ENCODE results near the gene ZYG11B.
A peak's percentile ranks its signal among the peaks of the same experiment; 100 is the strongest.
"Not testable (repeated sequence)": the region's sequence is repeated elsewhere in the genome, so short reads cannot be mapped to it uniquely, and the experiment has no call there.

The ZYG11B gene

DNA sequence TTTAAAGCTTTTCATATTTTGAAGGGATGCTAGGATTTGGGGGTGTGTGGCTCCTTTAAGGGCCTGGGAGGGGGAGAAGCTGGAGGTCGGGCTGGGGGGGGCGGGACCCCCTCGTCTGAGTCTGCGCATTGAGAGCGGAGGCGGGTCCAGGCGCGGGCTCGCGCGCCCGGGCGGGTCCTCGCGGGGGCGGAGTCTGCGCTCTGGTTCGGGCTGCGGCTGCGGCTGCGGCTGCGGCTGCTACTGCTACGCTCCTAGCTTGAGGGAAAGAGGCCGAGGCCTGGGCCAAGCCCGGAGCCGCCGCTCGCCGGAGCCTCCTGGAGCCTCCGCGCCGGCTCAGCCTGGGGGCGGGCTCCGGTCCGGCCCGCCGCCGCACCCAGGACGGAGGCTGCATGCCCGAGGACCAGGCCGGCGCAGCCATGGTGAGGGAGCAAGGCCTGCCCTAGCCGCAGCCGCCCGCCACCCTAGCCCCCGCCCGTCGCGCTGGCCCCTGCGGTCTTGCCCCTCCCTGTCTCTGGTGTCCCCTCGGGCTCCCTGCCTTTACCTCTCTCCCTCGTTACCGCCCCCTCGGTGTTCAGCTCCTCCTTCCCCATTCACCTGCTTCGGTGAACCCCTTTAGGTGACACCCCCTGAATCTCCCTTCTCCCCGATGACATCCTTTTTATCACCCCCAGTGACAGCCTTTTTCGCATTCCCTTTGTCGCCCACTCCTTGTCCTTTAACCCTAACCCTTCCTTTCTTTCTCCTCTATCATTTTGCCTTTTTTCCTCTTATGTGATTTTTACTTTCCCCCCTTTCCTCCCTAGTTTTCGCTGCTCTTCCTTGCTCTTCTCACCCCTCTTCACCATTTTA, at the start of gene ZYG11B:
Gene ZYG11B (plus strand): TSS at position 189 of the 849 bp plus-strand sequence. CDS start 201 bp downstream, at position 390.
- DNase-seq (ENCODE audit: low spot score): peak; percentile 89

DNA sequence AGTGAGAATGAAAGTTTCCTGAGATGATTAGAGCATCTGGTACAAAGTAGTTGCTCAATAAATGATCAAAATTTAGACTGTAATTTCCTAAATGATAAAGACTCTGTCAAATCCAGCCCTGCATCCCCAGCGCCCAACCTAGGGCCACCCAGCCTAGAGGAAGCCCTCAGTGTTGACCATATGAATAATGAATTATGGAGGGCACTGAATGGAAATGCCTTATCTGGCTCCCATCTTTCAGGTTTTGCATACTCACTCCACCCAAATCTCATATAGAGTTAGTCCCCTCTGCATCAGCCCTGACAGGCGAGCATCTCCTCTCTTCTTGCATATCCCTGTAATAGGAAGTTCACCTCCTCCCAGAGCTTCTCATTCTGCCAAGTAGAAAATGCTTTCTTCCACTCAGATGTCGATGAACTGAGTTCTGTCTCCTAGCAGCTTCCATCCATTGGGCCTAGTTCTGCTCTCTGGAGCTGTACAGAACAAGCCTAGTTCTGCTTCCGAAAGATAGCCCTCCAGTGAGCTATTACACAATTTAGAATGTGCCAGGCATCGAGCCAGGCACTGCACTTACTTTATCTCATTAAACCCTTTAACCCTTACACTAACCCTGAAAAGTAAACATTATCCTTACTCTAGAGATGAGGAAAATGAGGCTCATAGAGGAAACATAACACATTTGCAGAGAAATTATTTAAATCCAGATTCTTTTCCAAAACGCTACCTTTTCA, 49.0 kb upstream of the ZYG11B start:
- no peak for DNase-seq (ENCODE audit: low spot score)

DNA sequence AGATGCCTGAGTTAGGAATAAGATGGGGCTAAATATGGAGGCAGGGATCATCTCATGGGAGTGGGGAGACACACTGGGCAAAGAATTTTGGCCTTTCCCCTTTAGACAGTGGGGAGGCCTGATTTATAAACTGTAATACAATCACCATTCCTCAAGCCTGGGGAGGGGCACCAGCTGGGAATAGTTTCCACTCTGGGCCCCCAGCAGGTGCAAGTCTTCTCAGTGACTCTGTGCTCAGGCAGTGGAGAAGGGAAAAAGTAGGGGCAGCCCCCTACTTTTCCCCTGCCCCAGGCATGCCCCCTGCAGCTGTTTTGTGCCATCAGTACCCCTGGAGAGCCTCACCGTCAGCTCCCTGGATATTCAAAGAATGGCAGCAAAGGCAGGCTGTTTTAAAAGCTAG, 47.2 kb upstream of the ZYG11B start:
- no peak for DNase-seq (ENCODE audit: low spot score)

DNA sequence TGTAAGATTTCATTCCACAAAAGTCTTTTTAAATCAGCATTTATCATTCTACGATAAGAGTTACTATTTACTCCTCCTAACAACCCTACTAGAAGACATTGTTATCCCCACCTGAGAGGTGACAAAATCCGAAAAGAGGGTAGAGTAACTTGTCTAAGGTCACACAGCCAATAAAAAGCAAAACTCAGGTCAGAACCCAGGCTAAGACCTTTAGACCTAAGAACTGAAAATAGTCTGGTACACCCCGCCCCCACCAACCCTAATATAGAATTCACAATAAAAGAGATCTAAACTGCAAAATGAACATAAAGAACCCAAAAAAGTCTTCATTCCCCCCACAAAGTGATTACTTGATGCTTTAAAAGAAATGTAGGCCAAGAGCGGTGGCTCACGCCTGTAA, 46.8 kb upstream of the ZYG11B start:
- DNase-seq (ENCODE audit: low spot score): no peak

DNA sequence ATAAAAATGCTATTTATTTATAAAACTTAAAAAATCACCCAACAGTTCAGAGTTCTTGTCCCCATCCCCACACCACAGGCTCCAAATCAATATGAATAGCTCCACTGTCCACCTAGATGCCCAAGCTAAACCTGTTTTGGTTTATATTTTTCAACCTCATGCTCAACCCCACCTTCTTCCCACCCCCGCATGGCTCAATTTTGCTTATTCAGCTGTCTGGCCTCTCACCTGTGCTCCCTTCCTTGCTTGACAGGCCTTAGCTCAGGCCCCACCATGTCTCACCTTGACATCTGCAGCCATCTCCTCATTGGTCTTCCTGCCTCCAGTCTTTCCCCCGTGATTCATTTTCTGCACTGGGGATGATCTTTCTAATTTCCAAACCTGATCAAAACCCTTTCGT, 45.9 kb upstream of the ZYG11B start:
- DNase-seq (ENCODE audit: low spot score): no peak

DNA sequence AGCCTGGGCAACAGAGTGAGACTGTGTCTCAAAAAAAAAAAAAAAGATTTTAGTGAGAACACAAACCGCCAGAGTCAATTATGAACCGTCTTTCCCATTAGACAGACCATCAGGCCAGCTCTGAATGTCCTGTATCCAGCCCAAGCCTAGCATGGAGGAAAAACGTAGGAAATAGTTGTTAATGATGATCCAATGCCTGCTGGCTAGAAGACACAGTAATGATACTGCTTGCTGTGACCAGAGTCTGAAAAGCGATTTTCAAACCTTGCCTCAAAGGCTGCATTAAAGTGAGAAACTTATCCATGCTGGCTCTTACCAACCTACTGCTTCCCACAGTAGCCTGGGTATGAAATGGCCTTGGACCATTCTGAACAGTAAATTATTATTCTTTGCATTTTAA, 45.1 kb upstream of the ZYG11B start:
- DNase-seq (ENCODE audit: low spot score): no peak

DNA sequence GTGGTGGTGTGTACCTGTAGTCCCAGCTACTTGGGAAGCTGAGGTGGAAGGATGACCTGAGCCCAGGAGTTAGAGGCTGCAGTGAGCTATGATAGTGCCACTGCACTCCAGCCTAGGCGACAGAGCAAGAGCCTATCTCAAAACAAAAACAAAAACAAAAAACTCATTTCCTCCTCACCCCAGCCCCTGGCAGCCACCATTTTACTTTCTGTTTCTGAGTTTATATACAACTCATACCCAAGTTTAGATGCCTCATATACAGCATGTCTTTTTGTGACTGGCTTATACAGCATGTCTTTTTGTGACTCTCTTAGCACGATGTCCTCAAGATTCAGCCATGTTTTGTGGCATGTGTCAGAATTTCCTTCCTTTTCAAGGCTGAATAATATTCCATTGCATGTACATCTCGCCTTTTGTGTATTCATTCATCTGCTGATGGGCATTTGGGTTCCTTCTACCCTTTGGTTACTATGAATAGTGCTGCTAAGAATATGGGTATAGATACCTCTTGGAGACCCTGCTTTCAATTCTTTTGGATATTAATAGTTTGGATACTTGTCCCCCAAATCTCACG, 42.8 kb upstream of the ZYG11B start:
- no peak for DNase-seq (ENCODE audit: low spot score)

DNA sequence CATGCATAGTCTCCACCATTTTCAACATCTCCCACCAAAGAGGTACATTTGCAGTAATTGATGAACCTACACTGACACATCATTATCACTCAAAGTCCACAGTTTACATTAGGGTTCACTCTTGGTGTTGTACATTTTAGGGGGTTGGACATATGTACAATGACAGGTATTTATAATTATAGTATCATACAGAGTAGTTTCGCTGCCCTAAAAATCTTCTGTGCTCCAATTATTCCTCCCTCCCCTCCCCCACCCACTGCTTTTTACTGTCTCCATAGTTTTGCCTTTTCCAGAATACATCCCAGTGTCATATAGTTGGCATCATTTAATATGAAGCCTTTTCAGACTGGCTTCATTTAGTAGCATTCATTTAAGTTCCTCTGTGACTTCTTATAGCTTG, 41.7 kb upstream of the ZYG11B start:
- no peak for DNase-seq (ENCODE audit: low spot score)

DNA sequence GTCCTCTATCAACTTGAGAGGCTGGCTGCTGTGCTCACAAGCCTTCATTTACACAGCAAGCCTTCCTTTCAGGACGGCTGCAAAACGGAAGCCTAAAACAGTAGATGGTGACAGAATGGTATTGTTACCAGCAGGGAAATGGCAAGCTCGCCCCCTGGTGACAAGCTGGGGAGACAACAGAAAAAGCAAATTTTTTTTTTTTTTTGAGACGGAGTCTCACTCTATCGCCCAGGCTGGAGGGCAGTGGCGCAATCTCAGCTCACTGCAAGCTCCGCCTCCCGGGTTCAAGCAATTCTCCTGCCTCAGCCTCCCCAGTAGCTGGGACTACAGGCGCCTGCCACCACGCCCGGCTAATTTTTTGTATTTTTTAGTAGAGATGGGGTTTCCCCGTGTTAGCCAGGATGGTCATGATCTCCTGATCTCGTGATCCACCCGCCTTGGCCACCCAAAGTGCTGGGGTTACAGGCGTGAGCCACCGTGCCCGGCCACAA, 39.9 kb upstream of the ZYG11B start:
- peak; percentile 46 for DNase-seq (ENCODE audit: low spot score)

DNA sequence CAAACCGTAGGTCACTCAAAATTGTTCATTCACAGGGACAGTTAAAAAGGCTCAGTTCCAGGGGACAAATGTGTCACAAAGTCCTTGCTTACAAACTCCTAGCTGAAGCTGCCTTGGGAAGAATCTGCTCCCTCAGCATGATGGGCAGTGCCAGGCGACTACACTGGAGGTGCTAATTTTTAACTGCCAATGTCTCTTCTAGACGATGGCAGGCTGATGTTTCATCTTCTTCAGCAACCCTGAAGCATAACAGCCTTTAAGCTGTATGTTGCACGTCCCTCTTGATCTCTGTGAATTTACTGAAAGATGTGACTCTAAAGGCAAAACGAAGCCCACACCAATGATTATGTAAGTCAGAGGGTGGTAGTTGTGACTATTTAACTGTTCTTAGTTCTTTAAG, 39.4 kb upstream of the ZYG11B start:
- DNase-seq (ENCODE audit: low spot score): no peak

DNA sequence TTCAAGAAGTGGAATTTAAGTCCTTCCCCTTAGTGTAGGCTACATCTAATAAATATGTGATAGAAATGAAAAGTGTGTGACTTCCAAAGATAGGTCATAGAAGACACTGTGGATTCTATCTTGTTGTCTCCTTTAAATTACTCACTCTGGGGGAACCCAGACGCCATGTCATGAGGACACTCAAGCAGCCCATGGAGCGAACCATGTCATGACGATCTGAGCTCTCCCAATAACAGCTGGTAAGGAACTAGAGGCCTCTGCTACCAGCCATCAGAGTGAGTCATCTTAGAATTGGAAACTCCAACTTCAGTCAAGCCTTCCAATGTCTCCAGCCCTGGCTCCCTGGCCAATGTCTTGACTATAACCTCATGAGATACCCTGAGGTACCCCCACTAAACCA, 34.4 kb upstream of the ZYG11B start:
- DNase-seq (ENCODE audit: low spot score): no peak

DNA sequence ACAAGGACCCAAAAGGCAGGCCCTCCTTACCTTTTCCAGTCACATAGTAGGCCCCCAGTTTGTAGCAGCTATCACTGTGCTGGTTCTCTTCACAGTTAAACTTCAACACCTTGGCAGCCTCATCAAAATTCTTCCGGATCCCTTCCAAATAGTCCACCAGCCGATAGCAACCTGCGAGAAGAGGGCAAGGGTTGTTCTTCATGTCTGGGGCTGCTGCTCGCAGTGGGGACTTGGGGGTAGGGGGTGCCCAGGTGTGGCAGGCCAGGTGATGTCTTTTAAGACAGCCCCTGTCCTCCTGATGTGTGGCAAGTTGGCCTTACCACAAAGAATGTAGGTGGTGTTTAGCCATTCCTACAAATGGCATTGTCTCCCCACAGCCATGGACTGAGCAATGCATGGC, 33.6 kb upstream of the ZYG11B start:
- DNase-seq (ENCODE audit: low spot score): no peak

DNA sequence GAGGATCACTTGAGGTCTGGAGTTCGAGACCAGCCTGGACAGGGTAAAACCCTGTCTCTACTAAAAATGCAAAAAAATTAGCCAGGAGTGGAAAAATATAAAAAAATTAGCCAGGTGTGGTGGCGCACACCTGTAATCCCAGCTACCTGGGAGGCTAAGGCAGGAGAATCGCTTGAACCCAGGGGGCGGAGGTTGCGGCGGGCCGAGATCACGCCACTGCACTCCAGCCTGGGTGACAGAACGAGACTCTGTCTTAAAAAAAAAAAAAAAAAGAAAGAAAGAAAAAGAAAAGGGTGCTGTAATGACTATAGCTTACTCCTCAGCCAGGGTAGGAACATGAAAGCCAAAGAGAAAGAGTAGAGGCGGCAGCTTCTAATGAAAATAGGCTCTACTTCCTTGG, 32.9 kb upstream of the ZYG11B start:
- DNase-seq (ENCODE audit: low spot score): not testable (repeated sequence)

DNA sequence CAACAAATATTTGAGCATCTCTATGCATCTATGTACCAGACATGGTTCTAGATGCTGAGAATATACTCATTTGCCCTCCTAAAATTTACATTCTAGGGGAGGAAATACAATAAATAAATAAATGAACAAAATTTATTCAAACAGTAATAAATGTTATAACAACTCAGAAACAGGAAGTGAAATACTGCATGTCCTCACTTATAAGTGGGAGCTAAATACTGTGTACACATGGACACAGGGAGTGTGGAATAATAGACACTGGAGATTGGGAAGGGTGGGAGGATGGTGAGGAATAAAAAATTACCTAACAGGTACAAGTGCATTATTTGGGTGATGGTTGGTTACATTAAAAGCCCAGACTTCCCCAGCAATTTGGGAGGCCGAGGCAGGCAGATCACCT, 32.4 kb upstream of the ZYG11B start:
- DNase-seq (ENCODE audit: low spot score): no peak

DNA sequence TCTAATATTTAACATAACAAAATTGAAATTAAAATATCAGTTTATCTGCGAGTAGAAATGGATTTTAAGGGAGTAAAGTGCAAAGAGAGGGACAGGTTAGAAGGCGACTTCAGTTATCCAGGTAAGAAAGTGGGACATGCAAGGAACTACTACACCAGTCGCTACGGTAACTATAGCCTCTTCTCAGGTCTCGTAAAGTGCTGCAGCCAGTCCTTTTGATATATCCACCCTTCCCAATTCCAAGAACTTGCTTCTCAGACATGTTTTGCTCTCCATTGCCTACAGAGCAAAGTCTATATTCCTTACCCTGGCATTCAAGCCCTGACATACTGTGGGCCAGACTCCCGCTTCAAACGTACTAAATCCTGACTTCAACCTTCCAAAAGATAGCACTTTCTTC, 30.6 kb upstream of the ZYG11B start:
- no peak for DNase-seq (ENCODE audit: low spot score)

DNA sequence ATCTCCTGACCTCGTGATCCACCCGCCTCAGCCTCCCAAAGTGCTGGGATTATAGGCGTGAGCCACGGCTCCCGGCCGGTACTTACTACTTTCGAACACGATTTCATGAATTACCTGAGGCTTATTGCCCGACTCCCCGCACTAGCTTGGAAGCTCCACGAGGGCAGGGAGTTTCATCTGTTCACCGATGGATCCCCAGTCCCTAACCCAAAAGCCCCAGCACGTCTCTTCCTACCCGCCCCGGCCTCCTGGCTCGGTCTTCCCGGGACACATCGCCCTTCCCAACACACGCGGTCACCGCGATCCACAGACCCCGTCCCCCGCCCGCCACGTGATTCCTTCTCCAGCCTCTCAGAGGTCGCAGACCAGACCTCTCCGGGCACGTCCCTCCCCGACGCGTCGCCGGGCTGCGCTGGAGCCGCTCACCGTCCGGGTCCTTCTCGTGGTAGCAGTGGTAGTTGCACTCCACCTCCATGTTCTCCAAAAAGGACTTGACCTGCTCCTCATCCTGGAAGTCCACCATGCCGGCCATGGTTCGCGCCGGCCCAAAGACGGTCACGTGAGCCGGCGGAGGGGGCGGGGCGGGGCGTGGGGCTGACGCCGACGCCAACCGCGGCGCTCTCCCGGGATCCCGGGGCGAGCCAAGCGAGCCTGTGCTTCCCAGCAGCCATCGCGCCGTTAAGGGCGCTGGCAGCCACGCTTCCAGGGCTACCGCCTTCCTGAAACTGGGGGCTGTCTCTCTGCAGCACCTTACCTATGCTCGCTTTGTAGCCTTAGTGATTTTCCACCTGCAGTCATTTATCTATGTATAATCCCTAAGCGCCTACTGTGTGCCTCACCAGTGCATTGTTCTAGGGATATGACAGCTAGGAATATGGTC, 28.2 kb upstream of the ZYG11B start, which contains the start of gene COA7:
Gene COA7 (minus strand): TSS at position 553 of the 880 bp plus-strand sequence. CDS start 21 bp downstream, at position 532.
- peak; percentile 86 for DNase-seq (ENCODE audit: low spot score)

DNA sequence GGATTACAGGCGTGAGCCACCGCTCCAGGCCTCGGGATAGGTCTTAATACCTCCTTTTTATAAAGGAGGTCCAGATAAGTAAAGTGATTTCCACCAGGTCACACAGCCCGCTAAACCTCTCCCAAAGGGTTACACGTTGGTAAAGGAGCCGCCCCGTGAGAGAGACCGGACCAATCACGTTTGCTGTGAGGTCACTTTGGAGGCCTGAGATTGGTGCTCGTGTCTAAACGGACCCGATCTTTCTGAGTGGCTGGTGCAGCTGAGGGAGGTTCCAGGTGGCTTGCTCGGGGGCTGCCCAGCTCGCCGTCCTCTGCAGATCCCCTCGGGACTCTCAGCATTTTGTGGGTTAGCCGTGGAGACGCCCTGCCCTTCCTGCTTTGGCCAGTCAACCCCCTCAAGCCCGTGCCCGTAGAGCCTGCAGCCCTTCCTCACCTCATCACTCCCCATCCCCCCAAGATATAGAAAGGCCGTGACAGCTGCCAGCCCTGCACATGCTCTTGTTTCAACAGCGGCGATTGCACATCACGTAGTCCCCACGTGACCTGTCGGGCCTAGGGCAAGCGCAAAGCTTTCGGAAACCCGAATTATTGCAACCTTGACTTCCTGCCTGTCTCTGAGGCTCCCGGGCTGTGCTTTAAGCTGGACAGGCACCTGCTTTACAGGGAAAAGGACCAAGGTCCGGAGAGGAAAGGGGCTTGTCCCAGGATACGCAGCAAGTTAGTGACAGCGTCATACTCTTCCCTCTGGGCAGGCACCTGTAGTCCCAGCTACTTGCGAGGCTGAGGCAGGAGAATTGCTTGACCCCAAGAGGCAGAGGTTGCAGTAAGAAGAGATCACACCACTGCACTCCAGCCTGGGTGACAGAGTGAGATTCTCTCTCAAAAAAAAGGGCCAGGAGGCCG, 23.1 kb upstream of the ZYG11B start:
- no peak for DNase-seq (ENCODE audit: low spot score)

DNA sequence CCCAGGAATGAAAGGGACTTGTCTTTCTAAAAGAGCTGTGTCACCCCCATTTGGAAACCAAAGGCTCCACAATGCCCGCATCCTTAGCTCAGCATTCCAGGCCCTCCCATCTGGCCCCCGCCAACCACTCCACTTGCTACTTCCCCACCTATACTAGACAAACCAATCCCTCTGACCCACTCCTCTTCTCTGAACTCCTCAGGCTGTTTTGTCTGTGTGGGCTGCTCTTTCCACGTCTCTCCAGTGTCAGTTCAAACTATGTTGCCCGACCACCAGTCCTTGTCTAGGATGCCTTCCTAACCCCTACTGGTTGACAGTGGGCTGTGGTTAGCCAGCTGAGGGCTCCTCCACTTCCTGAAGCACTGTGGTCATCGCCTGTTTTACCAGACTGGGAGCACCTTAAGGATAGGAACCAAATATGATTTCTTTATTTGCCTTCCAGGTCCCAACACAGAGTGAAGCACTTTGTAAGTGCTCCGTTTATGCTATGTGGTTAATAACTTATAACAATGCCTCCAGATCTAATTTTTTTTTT, 20.1 kb upstream of the ZYG11B start:
- DNase-seq (ENCODE audit: low spot score): no peak

DNA sequence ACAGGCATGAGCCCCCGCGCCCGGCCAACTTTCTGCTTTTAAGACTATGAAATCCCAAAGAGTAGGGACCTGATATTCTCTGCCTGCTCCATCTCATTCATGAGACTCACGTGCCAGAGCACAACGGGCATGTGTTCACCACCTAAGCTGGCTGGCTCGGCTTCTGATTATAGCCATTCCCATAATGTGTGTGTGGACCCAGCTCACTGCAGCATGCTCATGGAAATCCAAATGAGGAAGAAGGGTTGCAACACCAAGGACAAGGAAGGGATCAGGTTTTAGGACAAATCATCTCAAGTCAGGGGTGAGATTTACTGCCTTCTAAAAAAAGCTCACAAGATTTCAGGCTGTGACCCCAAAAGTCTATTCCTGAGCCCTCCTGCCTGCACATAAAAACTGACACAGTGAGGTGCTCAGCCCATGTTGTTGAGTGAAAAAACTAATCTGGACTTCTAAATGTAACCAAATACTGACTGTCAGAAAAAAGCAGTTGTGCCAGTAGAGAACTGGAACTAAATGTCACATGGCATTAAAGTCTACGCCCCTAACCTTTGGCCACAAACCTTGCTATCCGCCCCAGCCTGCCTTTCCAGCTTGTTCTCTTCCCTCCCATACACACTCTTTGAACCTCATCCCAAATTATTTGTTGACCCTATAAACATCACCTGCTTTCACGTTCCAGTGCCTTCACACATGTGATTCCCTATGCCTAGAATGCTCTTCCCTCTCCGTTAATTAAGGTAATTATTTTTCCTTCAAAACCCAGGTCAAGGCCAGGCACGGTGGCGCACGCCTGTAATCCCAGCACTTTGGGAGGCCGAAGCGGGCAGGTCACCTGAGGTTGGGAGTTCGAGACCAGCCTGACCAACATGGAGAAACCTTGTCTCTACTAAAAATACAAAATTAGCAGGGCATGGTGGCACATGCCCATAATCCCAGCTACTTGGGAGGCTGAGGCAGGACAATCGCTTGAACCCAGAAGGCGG, 19.0 kb upstream of the ZYG11B start:
- no peak for DNase-seq (ENCODE audit: low spot score)

All from RKO (cell line).